GM18951 (cell line): ENCODE data around the gene PDLIM7.
"Not testable (repeated sequence)": the region's sequence is repeated elsewhere in the genome, so short reads cannot be mapped to it uniquely, and the experiment has no call there.

Experiments used
- POLR2A ChIP-seq: IDR thresholded peaks from 4 replicates; pipeline ENCODE4 v1.6.1; 2011; ENCODE audit warnings: mild to moderate bottlenecking; ENCODE audit not compliant: insufficient read length, insufficient read depth; ENCODE audit errors: extremely low read depth
- in situ Hi-C: fragments of 300-500 bp; cut with MboI; formaldehyde crosslinking; loops from one replicate; pipeline ENCODE4 v1.12.0; 2022; ENCODE audit warnings: low sequenced_read_pairs, mixed read lengths, inconsistent platforms; ENCODE audit not compliant: unreplicated experiment

The PDLIM7 gene, protein sequence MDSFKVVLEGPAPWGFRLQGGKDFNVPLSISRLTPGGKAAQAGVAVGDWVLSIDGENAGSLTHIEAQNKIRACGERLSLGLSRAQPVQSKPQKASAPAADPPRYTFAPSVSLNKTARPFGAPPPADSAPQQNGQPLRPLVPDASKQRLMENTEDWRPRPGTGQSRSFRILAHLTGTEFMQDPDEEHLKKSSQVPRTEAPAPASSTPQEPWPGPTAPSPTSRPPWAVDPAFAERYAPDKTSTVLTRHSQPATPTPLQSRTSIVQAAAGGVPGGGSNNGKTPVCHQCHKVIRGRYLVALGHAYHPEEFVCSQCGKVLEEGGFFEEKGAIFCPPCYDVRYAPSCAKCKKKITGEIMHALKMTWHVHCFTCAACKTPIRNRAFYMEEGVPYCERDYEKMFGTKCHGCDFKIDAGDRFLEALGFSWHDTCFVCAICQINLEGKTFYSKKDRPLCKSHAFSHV

DNA sequence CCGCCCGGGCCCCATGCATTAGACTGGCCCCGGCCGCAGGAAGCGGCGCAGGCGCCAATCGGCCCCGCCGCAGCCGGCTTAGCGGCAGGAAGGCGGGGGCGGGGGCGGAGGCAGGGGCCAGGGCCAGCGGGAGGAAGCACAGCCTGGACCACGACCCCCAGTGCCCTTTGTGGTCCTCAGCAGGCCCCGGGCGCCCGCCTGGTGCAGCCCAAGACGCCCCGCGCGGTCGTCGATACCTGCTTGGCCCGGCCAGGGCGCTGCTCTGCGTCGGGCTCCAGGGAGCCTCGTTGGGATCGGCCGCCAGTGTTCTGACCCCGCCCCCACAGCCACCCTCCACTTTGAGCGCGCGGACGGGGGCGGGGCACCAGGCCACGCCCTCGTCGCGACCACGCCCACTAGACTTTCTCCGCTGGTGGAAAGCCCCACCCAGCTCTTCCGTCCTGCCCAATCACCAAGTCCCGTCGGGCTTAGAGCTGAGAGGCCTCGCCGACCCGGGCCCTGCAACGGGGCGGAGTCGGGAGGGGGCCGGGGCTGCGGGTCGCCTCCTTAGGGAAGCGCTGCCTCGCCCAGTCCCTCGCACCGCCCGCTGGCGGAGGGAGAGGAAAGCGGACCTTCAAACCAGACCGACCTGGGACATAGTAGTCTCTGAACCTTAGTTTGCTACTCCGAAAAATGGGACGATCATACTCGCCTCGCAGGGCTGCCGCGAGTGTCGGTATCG is at the start of gene PDLIM7:
PDLIM7 (minus strand) TSS at position 313 of the 721 bp plus-strand sequence. CDS start 1,092 bp downstream, outside the sequence.
- TF ChIP-seq POLR2A, result peak; percentile 94
- in situ Hi-C loops, result no loop called here

DNA sequence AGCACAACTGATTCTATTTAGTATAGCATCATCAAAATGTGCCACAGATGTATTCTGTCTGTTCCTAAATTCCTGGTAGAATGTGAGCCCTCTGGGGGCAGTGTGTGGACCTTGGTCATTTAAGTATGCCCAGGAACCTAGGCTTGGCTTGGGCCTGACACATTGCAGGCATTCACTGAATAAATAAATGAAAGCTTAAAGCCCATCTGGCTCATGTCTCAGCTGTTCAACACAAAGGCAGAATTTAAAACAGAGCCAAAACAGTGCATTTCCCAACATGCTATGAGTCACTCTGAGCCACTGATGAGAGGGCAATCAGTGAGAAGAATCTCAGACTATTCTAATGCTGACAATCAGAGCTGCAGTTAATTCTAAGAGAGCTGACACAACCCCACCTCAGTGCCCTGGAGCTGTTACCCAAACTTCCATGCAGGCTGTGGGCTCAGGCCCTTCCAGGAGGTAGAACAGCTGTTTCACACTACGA is 48.9 kb upstream of the PDLIM7 start:
- TF ChIP-seq POLR2A, result no peak
- in situ Hi-C loops, result no loop called here

- no peak for TF ChIP-seq POLR2A
Measured at GRCh38 chr5:177545487-177546257, 48.3 kb upstream of the PDLIM7 start.

DNA sequence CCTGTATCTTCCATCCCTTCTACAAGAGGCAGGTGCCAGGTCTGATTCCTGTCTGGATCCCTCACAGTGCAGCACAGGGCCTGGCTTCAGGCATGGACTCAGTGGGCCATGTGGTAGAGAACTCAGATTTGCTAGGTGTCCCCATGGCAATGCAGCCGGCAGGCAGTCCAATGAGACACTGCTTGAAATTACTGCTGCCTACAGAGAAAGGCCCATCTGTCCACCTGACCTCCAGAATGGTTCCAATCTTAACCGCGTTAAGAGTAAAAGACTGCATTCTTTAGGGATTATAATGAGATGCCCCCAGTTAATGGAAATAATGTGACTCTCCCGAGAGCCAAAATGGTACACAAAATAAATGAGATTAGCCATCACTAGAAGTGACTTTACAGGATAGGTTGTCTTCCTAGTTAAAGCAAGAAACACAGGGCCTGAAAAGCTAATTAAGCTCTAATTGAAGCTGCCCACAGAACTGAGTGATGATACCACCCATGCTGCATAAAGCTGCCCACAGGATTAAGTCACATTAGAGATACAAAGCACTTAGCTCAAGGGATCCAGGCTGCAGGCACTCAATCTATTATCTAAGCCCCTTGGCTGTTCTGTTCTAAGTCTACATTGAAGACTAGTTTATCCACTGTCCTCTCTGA is 45.5 kb upstream of the PDLIM7 start:
- in situ Hi-C loops, result no loop called here
- TF ChIP-seq POLR2A, result no peak

More at GRCh38 chr5:177545487-177546257, 48.3 kb upstream of the PDLIM7 start:
- in situ Hi-C loops, result no loop called here

- TF ChIP-seq POLR2A, result no peak
- in situ Hi-C loops, result no loop called here
Measured at GRCh38 chr5:177540438-177540837, 43.0 kb upstream of the PDLIM7 start.

- TF ChIP-seq POLR2A, result no peak
- in situ Hi-C loops, result no loop called here
Measured at GRCh38 chr5:177539411-177539810, 42.0 kb upstream of the PDLIM7 start.

DNA sequence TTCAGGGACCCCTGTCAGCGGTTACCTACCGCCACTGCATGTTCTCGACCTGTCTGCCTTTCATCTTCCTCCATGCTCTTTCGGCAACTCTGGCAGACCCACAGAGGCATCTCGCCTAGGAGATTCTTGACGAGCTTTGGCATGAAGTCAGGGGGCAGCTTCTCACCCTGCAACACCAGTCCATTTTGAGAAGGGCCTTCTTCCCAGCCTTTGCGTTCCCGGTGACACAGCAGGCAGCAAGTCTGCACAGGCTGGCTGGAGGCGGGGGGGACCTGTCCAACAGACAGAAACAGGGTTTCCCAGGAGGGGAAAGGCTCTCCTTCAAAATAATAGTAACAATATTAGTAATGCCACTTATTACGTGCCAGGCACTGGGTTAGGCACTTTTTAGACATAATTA is 41.5 kb upstream of the PDLIM7 start:
- in situ Hi-C loops, result no loop called here
- TF ChIP-seq POLR2A, result no peak

- TF ChIP-seq POLR2A, result no peak
- in situ Hi-C loops, result no loop called here
Measured at GRCh38 chr5:177537389-177538361, 40.3 kb upstream of the PDLIM7 start.

- TF ChIP-seq POLR2A, result no peak
- in situ Hi-C loops, result no loop called here
Measured at GRCh38 chr5:177536386-177536785, 39.0 kb upstream of the PDLIM7 start.

DNA sequence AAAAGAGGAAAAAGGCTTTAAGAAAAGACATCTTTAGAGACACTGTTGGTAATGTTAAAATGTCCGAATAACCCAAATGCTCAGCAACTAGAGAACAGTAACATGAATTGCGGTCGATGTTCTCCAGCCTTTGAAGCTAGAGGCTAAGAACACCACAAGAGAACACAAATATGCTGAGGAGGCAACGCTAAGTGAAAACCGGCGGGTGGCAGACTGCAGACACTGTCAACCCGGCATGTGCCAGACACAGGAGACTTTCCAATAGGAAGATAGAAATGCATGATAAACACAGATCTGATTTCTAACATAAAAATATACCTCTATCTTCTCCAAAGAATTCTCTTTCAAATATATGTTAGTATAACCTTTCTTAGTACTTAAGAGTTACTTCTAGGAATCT is 37.7 kb upstream of the PDLIM7 start:
- no peak for TF ChIP-seq POLR2A
- in situ Hi-C loops, result no loop called here

GRCh38 chr5:177534433-177534832 is 37.0 kb upstream of the PDLIM7 start:
- in situ Hi-C loops, result not testable (repeated sequence)
